GM18526 (cell line): ENCODE data around the gene GAB2.

Experiments
- POLR2A ChIP-seq: IDR thresholded peaks from 3 replicates; pipeline ENCODE4 v1.6.1; 2011; ENCODE audit not compliant: insufficient read length; ENCODE audit errors: extremely low read depth

Gene GAB2

DNA sequence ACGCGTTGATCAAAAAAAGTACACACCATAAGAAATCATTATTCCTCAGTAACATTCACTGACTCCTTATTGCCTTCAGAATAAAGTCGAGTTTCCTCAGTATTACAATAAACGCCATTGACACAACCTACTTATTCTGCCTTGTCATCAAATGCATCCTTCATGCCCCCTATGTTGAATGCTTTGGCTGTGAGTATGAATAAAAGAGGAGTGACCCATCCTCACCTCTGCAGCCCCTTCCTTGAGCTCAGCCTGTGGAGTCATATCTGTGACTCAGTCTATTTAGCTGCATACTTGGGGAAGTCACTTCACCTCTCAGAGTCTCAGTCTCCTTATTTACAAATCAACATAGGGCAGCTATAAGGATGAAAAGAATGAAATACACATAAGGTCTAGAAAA is 163.8 kb downstream of the GAB2 start:
- no peak for TF ChIP-seq POLR2A

DNA sequence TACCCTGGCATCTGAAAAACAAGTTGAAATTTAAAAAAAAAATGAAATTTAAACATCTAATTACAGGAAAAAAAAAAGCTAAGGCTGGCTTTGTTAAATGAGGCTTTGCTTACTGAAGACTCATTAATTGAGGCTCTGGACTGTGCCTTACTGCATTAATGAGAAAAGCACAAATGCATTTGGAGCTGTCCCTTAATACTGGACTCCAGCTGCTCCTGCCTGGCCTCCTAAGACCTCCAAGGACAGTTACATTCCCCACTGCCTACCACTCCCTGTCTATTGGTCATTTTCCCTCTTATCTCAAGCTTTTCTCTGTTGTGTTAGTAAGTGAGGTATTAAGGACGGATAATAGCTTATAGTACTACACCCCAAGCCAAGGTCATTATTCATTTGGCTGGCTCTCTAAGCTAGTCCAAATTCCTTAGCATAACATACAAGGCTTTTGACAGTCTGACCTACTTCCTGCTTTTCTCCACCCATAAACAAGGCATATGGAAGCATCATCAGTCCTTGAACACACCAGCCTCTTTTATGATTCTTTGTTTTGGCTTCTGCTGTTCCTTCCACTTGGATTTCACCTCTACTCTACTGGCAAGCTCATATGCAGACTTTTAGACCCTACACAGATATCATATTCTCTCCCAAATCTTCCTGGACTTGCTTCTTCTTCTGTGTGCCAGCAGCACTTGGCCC is 166.4 kb downstream of the GAB2 start:
- TF ChIP-seq POLR2A, result no peak

DNA sequence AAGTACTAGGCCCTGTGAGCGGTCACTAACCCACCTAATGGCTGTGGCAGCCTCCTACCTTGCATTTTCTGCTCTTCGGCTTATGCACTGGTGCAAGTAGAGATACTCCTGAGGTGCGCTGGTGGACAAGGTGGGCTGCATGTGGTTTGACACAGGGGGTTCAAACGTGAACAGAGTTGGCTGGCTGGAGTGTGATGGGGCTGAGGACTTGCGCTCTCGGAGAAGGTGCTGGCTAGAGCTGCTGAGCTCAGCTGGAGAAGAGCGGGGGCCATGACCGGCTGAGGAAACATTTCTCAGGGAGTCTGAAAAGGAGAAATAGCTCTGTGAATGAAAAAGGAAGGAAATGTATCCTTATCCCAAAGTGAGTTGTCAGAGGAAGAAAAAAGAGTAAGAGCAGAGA is 167.5 kb downstream of the GAB2 start:
- TF ChIP-seq POLR2A, result no peak

DNA sequence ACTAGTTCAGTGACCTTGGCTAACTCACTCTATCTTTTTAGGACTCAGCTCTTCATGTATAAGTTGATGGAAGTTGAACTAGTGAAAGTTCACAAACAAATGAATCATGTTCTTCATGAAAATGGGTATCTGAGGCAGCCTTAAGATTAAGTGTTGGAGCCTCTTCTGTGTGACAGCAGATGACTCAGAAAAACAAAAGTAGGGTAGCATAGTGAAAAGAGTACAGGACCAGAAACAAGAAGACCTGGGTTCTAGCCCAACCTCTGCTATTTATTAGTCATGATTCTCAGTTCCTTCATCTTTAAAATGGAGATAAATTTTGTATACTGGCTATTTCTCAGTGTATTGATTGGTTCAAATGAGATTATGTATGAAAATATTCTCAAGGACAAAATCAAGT is 168.7 kb downstream of the GAB2 start:
- TF ChIP-seq POLR2A, result no peak

DNA sequence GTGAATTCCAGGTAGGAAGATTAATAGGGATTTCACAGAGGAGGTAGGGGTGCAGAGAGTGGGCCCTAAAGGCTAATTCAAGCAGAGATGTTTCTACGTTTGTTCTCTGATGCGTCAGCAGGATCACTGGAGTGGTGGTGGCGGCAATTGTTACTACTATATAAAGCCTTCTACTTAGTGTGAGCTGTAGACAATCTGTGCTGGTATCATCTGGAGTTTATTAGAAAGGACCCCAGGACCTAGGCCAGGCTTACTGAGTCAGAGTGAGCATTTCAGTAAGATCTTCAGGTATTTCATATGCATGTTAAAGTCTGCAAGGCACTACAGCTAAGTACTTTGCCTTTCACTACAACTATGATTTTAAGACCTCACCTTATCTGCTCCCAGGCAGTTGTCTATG is 169.4 kb downstream of the GAB2 start:
- TF ChIP-seq POLR2A, result no peak

DNA sequence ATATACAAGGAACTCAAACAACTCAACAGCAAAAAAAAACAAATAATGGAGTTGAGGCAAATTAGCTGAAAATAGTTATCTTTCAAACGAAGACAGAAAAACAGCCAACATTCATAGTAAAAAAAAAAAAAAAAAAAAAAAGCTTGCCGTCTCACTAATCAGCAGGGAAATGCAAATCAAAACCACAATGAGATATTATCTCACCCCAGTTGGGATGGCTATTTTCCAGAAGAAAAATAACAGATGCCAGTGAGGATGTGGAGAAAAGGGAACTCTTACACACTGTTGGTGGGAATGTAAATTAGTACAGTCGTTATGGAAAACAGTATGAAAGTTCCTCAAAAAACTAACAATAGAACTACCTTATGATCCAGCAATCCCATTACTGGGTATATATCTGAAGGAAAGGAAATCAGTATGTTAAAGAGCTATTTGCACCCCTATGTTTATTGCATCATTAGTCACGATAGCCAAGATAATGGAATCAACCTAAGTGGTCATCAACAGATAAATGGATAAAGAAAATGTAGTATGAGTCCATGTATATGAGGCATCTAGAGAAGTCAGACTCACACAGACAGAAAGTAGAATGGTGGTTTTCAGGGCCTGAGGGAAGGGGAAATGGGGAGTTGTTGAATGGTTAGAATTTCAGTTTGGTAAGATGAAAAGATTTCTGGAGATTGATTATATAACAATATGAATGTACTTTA is 172.9 kb downstream of the GAB2 start:
- no peak for TF ChIP-seq POLR2A

DNA sequence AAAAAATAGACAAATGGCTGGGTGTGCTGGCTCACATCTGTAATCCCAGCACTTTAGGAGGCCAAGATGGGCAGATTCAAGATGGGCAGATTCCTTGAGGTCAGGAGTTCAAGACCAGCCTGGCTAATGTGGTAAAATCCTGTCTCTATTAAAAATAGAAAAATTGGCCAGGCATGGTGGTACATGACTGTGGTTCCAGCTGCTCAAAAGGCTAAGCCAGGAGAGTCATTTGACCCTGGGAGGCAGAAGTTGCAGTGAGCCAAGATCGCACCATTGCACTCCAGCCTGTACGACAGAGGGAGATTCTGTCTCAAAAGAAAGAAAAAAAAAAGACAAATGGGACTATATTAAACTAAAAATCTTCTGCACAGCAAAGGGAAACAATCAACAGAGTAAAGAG is 173.5 kb downstream of the GAB2 start:
- TF ChIP-seq POLR2A, result no peak

DNA sequence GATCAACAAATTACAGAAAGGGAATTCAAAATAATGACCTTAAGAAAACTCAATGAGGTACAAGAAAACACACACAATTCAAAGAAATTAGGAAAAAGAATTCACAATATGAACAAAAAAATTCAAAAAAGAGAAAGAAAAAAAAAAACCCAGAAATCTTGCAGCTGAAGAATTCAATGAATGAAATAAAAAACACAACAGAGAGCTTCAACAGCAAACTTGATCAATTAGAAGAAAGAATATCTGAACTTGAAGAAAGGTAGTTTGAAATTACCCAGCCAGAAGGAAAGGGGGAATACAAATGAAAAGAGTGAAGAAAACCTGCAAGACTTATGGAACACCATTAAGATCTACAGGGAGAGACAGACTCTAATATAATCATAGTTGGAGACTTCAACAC is 176.1 kb downstream of the GAB2 start:
- TF ChIP-seq POLR2A, result no peak

DNA sequence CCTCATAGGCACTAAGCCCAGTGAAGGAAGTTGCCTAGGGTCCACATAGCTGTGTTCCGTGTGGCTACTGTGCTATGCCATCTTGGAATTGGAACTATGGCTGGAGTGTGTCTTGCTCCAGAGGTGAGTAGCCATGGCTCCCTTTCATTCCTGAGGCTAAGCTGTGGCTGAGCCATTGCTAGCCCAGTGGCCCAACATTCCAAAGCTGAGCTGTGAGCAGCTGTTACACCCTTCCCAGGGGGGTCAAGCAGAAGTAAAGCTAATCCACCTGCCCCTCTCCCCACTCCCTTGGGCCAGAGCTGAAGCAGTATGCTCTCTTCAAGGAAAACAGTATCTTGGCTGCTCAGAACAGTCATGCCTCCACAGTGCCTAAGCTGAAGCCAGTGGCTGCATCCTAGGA is 177.8 kb downstream of the GAB2 start:
- TF ChIP-seq POLR2A, result no peak

DNA sequence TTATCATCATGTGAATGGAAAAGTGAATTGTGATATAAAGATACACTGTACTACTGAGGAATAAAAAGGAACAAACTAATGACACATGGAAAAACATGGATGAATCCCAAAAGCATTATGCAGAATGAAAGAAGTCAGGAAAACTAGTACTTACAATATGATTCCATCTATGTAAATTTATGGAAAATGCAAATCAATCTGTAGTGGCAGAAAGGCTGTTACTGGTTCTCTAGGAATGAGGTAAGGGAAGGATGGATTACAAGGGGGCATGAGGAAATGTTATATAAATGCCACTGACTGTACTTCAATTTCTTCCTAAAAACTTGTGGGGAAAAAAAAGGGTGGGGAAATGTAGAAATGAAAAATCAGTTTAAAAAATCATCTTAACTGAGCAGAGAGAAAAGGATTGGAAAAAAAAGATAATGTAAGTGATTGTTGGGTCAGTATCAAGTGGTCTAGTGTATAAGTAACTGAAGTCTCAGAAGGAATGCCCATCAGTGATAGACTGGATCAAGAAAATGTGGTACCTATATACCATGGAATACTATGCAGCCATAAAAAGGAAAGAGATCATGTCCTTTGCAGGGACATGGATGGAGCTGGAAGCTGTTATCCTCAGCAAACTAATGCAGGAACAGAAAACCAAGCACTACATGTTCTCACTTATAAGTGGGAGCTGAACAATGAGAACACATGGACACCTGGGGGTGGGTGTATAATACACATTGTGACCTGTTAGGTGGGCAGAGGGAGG is 180.2 kb downstream of the GAB2 start:
- TF ChIP-seq POLR2A, result no peak

DNA sequence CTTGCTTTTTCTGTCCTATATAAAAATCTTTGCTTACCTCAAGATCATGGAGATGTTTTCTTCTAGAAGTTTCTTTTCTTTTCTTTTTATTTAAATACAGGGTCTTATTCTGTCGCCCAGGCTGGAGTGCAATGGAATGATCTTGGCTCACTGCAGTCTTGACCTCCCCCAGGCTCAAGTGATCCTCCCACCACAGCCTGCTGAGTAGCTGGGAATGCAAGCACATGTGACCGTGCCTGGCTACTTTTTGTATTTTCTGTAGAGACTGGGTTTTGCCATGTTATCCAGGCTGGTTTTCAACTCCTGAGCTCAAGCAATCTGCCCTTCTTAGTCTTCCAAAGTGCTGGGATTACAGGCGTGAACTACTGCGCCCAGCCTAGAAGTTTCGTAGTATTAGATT is 183.6 kb downstream of the GAB2 start:
- no peak for TF ChIP-seq POLR2A

DNA sequence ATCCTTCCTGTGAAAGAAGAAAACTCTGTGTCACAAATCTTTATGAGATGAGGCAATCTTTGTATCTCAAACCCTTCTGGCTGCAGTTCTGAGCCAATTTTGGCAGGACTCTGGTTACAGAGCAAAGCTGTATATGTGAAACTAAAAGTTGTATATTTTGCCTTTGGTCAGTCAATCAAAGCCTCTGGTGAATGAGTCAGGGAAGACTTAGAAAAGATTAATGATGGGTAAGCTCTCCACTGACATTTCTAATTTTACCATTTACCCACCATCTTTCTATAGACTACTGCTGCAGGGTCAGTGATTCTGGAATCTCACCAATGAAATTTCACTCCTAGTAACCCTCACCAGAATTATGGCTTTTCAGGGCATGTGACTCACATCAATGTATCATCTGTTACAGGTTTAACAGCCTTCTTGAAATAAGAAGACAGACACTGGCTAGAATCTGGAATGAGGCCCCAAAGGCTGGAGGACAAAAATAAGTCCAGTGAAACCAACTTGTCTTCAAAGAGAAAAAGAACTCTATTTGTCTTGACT is 185.6 kb downstream of the GAB2 start:
- TF ChIP-seq POLR2A, result no peak

DNA sequence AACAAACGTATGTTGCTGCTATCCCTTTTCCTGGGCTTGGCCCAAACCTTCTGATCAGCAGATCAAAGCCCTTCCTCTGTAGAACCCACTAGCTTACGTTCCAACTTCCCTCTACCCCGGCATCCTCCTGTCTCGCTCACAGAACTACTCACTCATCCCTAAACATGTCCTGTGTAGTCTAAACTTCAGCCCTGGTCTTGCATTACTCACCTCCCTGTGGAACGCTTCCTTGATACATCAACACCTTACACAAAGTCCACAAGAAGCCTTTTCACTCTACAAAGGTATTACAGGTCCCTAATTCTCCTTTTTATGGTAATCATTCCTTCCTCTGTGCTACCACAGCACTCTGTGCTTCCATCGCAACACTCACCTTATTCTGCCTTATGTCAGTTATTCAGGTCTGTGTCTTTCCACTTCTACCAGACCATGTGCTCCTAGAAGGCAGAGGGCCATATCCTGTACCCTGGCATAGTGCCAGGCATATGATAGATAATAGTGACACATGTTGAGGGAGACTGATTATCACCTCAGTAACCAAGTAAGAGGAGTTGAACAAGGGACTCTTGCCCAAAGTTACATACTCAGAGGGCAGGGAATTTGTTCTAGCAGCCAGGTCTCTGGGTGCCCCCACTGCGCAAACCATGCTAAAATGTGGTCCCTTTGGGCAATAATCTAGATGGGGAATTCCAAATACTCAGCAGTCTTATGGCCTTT is 187.3 kb downstream of the GAB2 start:
- TF ChIP-seq POLR2A, result no peak

DNA sequence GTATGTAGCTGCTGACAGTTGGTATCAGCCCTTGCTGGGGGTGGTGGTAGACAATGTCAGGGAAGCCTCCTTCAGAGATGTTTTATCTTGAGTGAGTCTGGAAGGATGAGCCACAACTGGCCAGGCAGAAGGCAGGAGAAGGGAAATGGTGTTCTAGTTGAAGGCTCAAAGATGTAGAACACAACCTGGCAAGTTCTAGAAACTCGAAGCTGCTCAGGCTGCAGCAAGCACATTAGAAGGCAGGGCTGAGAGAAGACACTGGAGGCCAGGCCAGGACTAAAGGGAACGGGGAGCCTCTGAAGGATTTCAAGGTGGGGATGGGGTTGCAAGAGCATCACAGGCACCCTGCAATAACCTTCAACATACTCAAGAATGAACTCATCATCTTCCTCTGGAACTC is 188.5 kb downstream of the GAB2 start:
- no peak for TF ChIP-seq POLR2A

DNA sequence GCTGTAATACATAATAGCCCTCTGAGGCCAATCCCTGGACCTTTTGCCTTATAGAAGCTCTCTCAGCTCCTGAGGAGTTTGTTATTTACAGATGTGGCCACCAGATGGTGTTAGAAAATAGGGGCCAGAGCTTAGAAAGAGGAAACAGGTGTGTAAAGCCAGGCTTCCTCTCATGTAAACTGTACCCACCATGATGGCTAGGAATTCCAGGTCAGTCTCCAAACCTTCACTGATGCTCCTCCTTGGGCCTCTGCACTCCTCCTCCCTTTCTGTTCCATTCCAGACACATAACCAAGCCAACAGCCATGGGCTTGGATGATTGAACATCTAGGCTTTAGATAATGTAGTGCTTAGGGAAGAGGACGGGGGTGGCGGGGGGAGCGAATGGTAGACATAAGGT is 189.2 kb downstream of the GAB2 start:
- no peak for TF ChIP-seq POLR2A
